GM19035 (cell line): ENCODE results near the gene MAMSTR.

ENCODE experiments used
- ATAC-seq: cut with Tn5 transposase; IDR thresholded peaks from one replicate; pipeline ENCODE4 v1.9.1; 2021; ENCODE audit not compliant: unreplicated experiment

MAMSTR gene

GRCh38 chr19:48746738-48747575 is 27.4 kb upstream of the MAMSTR start, which contains the start of gene IZUMO1:
IZUMO1 (minus strand) TSS chr19:48746909; CDS start chr19:48745859, 1,050 bp downstream.
- no peak for ATAC-seq

GRCh38 chr19:48746110-48746509 is 26.6 kb upstream of the MAMSTR start:
- ATAC-seq = no peak

- no peak for ATAC-seq
Measured at GRCh38 chr19:48745208-48745995, 25.9 kb upstream of the MAMSTR start.

GRCh38 chr19:48742096-48742495 is 22.6 kb upstream of the MAMSTR start:
- ATAC-seq = no peak

- no peak for ATAC-seq
Measured at GRCh38 chr19:48741129-48741999, 21.8 kb upstream of the MAMSTR start.

- ATAC-seq = no peak
Measured at GRCh38 chr19:48740164-48740972, 20.8 kb upstream of the MAMSTR start, which contains the start of gene RASIP1. RASIP1 (minus strand) TSS chr19:48740610; CDS start chr19:48740282, 328 bp downstream.

- ATAC-seq = no peak
Measured at GRCh38 chr19:48739404-48740163, 20.1 kb upstream of the MAMSTR start.

GRCh38 chr19:48738557-48739403 is 19.3 kb upstream of the MAMSTR start:
- ATAC-seq = peak; percentile 85

GRCh38 chr19:48737360-48737998 is 18.0 kb upstream of the MAMSTR start:
- ATAC-seq = no peak

GRCh38 chr19:48735031-48735615 is 15.6 kb upstream of the MAMSTR start:
- no peak for ATAC-seq

- no peak for ATAC-seq
Measured at GRCh38 chr19:48734625-48735024, 15.1 kb upstream of the MAMSTR start.

- ATAC-seq = no peak
Measured at GRCh38 chr19:48731452-48731851, 11.9 kb upstream of the MAMSTR start.

- no peak for ATAC-seq
Measured at GRCh38 chr19:48728911-48729664, 9.6 kb upstream of the MAMSTR start.

GRCh38 chr19:48726556-48726955 is 7.0 kb upstream of the MAMSTR start:
- no peak for ATAC-seq

GRCh38 chr19:48724796-48725753 is 5.5 kb upstream of the MAMSTR start:
- ATAC-seq = no peak
